ENCODE data around the gene RHBDL3.

DNA sequence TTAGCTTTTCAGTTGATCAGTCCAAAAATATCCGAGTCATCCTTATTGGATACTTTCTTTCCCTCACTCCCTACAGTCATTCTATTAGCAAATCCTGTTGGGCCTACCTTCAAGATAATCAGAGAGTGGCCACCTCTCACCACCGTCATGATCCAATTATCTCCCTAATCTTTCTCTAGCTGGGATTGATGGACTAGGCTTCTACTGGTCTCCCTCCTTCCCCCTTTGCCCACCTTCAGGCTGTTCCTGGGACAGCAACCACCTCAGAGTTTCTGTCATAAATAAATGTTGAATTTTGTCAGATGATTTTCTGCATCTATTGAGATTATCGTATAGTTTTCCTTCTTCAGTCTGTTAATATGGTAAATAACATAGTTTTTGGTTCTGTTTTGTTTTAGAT lies 16.2 kb upstream of the RHBDL3 start:
- TF ChIP-seq POLR2A (IDR thresholded peaks at IDR 0.05; ENCODE audit: low read depth, low read length) (no peak), POLR2AphosphoS5 (IDR thresholded peaks at IDR 0.05; ENCODE audit: low read depth, low read length) (no peak)
